SU-DHL-6 (cell line): ENCODE results near the gene LIPK.

Experiments
- CTCF ChIP-seq: fragments of 200-600 bp; sonication (generic); IDR thresholded peaks from one replicate; pipeline ENCODE4 v1.5.1; 2017; ENCODE audit warnings: antibody characterized with exemption, mild to moderate bottlenecking, low read length, moderate library complexity; ENCODE audit not compliant: insufficient read depth, poor library complexity, severe bottlenecking
- EZH2phosphoT487 ChIP-seq: fragments of 200-600 bp; sonication (generic), shearing (Covaris generic); conservative IDR thresholded peaks from 2 replicates; pipeline ENCODE4 v1.6.1; 2018; ENCODE audit warnings: mild to moderate bottlenecking, antibody characterized with exemption, low read length, moderate library complexity, mixed read lengths

GRCh38 chr10:88731296-88731695, 25.2 kb downstream of the LIPK start:
- TF ChIP-seq CTCF (no peak), EZH2phosphoT487 (no peak)
